Measurements from ENCODE around the gene FIS1. TPM values are rescaled to one million over a fixed set of nuclear protein-coding genes. Genes with fewer than 3 reads are reported as not detected.

FIS1 gene
- total and polyA plus RNA-seq, 7 donors, result 239 to 368 (median 263) TPM

GRCh38 chr7:101231644-101232043 is 13.2 kb downstream of the FIS1 start:
- intact Hi-C loops (cut with DNase I), result no loop called here

GRCh38 chr7:101226721-101227120 is 18.2 kb downstream of the FIS1 start:
- no peak overlapping the region for H3K27ac ChIP-seq
- no peak for ATAC-seq
- H3K9me3 ChIP-seq, result no peaks in the 10 kb centered on the region
- no peaks in the 10 kb centered on the region for H3K4me1 ChIP-seq
- no peak for TF ChIP-seq CTCF (IDR thresholded peaks at IDR 0.05)
- H3K4me3 ChIP-seq, result no peak overlapping the region
- intact Hi-C loops (cut with DNase I), result no loop called here
- whole genome bisulfite sequencing, 3 donors, result 72 to 78% (median 75%) methylated on average over 9 of the region's 9 CpGs
- no peak for DNase-seq
- H3K36me3 ChIP-seq (ENCODE audit: insufficient read depth in 1 of 2, low read depth in 1 of 2), result peaks cover 3 to 59% of the 10 kb centered on the region in 2 donors
- H3K27me3 ChIP-seq (ENCODE audit: insufficient read depth in 3 of 3, low read length in 2 of 3), result no peaks in the 10 kb centered on the region

More at GRCh38 chr7:101231644-101232043, 13.2 kb downstream of the FIS1 start:
- Histone ChIP-seq H3K4me3 (no peak overlapping the region), H3K36me3 (ENCODE audit: insufficient read depth in 1 of 2, low read depth in 1 of 2) (peaks cover 0 to 17% of the 10 kb centered on the region in 2 donors), H3K27ac (no peak overlapping the region), H3K27me3 (ENCODE audit: insufficient read depth in 3 of 3, low read length in 2 of 3) (no peaks in the 10 kb centered on the region), H3K9me3 (no peaks in the 10 kb centered on the region), H3K4me1 (no peaks in the 10 kb centered on the region)
- 62 to 73% (median 72%) methylated on average over 7 of the region's 7 CpGs for WGBS, 3 donors
- DNase-seq (no peak), ATAC-seq (no peak)
- TF ChIP-seq CTCF (IDR thresholded peaks at IDR 0.05), result no peak

GRCh38 chr7:101225650-101226049 is 19.2 kb downstream of the FIS1 start:
- DNase-seq (no peak), ATAC-seq (no peak)
- H3K4me3 ChIP-seq, result no peak overlapping the region
- TF ChIP-seq CTCF (IDR thresholded peaks at IDR 0.05), result no peak
- peaks cover 3 to 59% of the 10 kb centered on the region in 2 donors for H3K36me3 ChIP-seq (ENCODE audit: insufficient read depth in 1 of 2, low read depth in 1 of 2)
- WGBS, 3 donors, result 93 to 98% (median 96%) methylated on average over 6 of the region's 6 CpGs
- intact Hi-C loops (cut with DNase I), result no loop called here
- H3K27me3 ChIP-seq (ENCODE audit: insufficient read depth in 3 of 3, low read length in 2 of 3), result no peaks in the 10 kb centered on the region
- no peaks in the 10 kb centered on the region for H3K4me1 ChIP-seq
- H3K27ac ChIP-seq, result no peak overlapping the region
- H3K9me3 ChIP-seq, result no peaks in the 10 kb centered on the region

GRCh38 chr7:101223528-101223927 is 21.4 kb downstream of the FIS1 start:
- WGBS, 3 donors, result 95 to 98% (median 95%) methylated on average over 14 to 15 of the region's 15 CpGs
- Histone ChIP-seq H3K4me3 (no peak overlapping the region), H3K4me1 (peaks cover 19% of the 10 kb centered on the region), H3K9me3 (no peaks in the 10 kb centered on the region), H3K27ac (no peak overlapping the region), H3K36me3 (ENCODE audit: insufficient read depth in 1 of 2, low read depth in 1 of 2) (peaks cover 3 to 59% of the 10 kb centered on the region in 2 donors), H3K27me3 (ENCODE audit: insufficient read depth in 3 of 3, low read length in 2 of 3) (no peaks in the 10 kb centered on the region)
- intact Hi-C loops (cut with DNase I), result loop anchor here in 1 of 2 donors (2.0 kb wide), 1 partner anchor 15 kb away; no protein-coding TSS in a partner anchor
- TF ChIP-seq CTCF (IDR thresholded peaks at IDR 0.05), result no peak
- ATAC-seq, result no peak
- DNase-seq, result no peak

- H3K36me3 ChIP-seq (ENCODE audit: insufficient read depth in 1 of 2, low read depth in 1 of 2), result peaks cover 3 to 50% of the 10 kb centered on the region in 2 donors
These were observed 22.5 kb downstream of the FIS1 start for GRCh38 chr7:101222275-101222830.

More at GRCh38 chr7:101222275-101222830, 22.5 kb downstream of the FIS1 start:
- Histone ChIP-seq H3K4me3 (no peak overlapping the region), H3K27me3 (ENCODE audit: insufficient read depth in 3 of 3, low read length in 2 of 3) (no peaks in the 10 kb centered on the region), H3K4me1 (peaks cover 20% of the 10 kb centered on the region), H3K27ac (no peak overlapping the region), H3K9me3 (no peaks in the 10 kb centered on the region)
- TF ChIP-seq CTCF (IDR thresholded peaks at IDR 0.05), result no peak
- intact Hi-C loops (cut with DNase I), result loop anchor here in 1 of 2 donors (2.0 kb wide), 1 partner anchor 16 kb away; no protein-coding TSS in a partner anchor
- WGBS, 3 donors, result 88 to 91% (median 91%) methylated on average over 27 of the region's 27 CpGs
- no peak for DNase-seq
- no peak for ATAC-seq
